GM12872 (cell line): ENCODE results near the gene GTSE1.

Experiments used
- CTCF ChIP-seq: IDR thresholded peaks from 3 replicates; pipeline ENCODE4 v1.5.1; 2011; ENCODE audit warnings: low read depth, mild to moderate bottlenecking, low read length, moderate library complexity; ENCODE audit not compliant: insufficient read depth

GTSE1 gene

GRCh38 chr22:46362934-46363515 lies 66.4 kb downstream of the GTSE1 start:
- no peak for TF ChIP-seq CTCF

GRCh38 chr22:46363611-46364321 lies 67.1 kb downstream of the GTSE1 start:
- TF ChIP-seq CTCF, result no peak

- no peak for TF ChIP-seq CTCF
Measured at GRCh38 chr22:46364341-46365165, 67.9 kb downstream of the GTSE1 start.

GRCh38 chr22:46365166-46365624 lies 68.5 kb downstream of the GTSE1 start:
- TF ChIP-seq CTCF, result no peak

- no peak for TF ChIP-seq CTCF
Measured at GRCh38 chr22:46366327-46366731, 69.7 kb downstream of the GTSE1 start.

- TF ChIP-seq CTCF, result no peak
Measured at GRCh38 chr22:46366801-46367706, 70.4 kb downstream of the GTSE1 start.
